ENCODE measurements around the gene IRF7. TPM values are rescaled to one million over a fixed set of nuclear protein-coding genes. Genes with fewer than 3 reads are reported as not detected.

The IRF7 gene
- total and polyA plus RNA-seq, 4 experiments from 2014 or later, result 20.8 to 76.6 (median 52.5) TPM

DNA sequence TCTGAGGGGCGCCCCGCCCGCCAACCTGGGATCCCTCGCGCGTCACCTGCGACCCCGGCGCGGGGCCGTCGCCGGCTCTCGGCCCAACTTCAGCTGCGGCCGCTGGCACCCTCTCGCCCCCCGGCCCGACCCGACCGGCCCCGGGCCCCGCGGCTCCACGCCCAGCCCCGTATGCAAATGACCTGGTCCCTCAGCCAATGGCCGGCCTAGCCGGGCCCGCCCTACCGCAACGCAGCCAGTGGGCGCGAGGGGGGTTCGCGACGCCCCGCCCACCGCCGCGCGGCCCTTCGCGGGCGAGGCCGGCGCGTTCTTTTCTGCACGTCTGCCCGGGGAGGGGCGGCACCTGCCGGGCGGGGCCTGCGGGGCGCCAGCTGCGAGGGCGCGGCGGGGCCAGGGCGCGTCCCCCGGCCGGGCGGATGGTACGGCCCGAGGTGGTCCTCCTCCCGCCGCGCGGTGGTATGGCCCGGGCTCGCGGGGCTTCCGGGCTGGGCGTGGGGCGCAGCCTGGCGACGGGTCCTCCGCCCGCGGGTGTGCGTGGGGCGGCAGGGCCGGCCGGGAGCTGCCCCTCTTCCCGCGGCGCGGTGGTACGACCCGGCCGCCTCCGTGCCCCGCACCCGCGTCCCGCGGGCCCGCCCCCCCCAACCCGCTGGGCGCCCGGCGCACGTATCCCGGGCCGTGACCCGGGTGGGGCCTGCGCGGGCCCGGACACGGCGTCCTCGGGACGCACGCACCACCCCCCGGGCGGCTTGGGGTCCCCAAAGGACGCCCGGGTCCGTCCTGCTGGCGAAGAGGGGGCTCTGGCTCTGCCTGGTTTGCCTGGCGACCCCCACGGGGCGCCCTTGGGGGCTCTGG lies 47.2 kb downstream of the IRF7 start:
- Histone ChIP-seq H3K27ac (ENCODE audit: low read depth, low read length) (peak overlapping the region; percentile 48), H3K9me3 (ENCODE audit: control insufficient read depth in 1 of 2, low read length in 2 of 2) (no peaks in the 10 kb centered on the region), H3K36me3 (ENCODE audit: insufficient read depth, low read length) (no peaks in the 10 kb centered on the region), H3K4me3 (ENCODE audit: low read length in 2 of 2) (peak overlapping the region in 1 of 2 donors; percentile 58), H3K27me3 (ENCODE audit: insufficient read depth, low read length) (no peaks in the 10 kb centered on the region), H3K4me1 (ENCODE audit: insufficient read depth, low read length) (peaks cover 15% of the 10 kb centered on the region)
- peak; percentile 90 to 97 (median 95) for DNase-seq
- intact Hi-C loops (cut with micrococcal nuclease), result loop anchor here (1.0 kb wide), 1 partner anchor 8 kb away; the partner anchor contains the start of genes LMNTD2 and RASSF7
- Mint-ChIP-seq H3K27ac (no peak overlapping the region), H3K36me3 (peaks cover 0 to 2% of the 10 kb centered on the region in 2 donors), H3K27me3 (no peaks in the 10 kb centered on the region), H3K4me1 (peaks cover 0 to 6% (median 5%) of the 10 kb centered on the region in 4 donors), H3K4me3 (peak overlapping the region; percentile 70 to 85 (median 76)), H3K9me3 (no peaks in the 10 kb centered on the region)
- POLR2A ChIA-PET (ENCODE audit: partially characterized antibody), result interaction anchor here (0.7 to 7.5 kb wide), 14 partner anchors 7 to 157 kb away, joined by 3 to 62 read pairs (median 6); partner anchors contain the start of genes DEAF1, HRAS, LMNTD2 and RNH1
- CTCF ChIA-PET (ENCODE audit: partially characterized antibody), result no interaction called here

DNA sequence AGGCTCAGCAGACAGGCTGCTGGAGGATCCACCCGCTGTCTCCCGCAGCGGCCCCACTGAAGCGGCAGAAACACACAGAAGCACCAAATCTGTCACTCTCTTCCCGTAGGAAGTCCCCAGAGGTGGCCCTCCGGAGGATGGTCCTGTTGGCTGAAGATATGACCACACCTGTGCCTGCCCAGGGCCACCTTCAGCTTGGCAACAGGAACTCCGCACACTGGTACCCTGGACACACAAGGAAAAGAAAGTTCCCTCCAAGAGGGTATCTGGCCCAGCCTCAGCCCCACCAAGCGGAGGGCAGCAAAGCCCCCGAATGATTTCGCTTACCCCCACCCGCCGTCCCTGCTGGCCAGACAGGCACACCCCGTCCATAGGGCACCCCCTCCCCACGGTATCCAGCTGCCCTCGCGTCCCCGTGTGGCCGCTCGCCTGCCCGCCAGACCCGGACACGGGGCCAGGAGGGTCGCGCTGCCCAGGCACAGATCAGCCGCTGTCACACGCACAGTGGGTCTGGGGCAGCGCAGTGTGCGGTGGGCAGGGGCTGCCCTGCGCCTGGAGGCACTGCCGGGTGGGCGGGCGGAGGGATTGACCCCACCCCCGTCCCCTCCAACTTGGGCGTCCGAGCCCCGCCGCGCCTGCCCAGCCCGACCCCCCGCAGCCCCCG lies 48.0 kb downstream of the IRF7 start:
- Histone ChIP-seq H3K27me3 (ENCODE audit: insufficient read depth, low read length) (no peaks in the 10 kb centered on the region), H3K4me1 (ENCODE audit: insufficient read depth, low read length) (peaks cover 11% of the 10 kb centered on the region), H3K9me3 (ENCODE audit: control insufficient read depth in 1 of 2, low read length in 2 of 2) (no peaks in the 10 kb centered on the region), H3K27ac (ENCODE audit: low read depth, low read length) (no peak overlapping the region), H3K4me3 (ENCODE audit: low read length in 2 of 2) (no peak overlapping the region), H3K36me3 (ENCODE audit: insufficient read depth, low read length) (no peaks in the 10 kb centered on the region)
- intact Hi-C loops (cut with micrococcal nuclease), result loop anchor here (1.0 kb wide), 1 partner anchor 7 kb away; the partner anchor contains the start of genes LMNTD2 and RASSF7
- CTCF ChIA-PET (ENCODE audit: partially characterized antibody), result no interaction called here
- DNase-seq, result peak in 2 of 5 donors; percentile 22 to 66
- no peaks in the 10 kb centered on the region for H3K27me3 Mint-ChIP-seq
- H3K4me3 Mint-ChIP-seq, result peak overlapping the region; percentile 61 to 77 (median 74)
- POLR2A ChIA-PET (ENCODE audit: partially characterized antibody), result interaction anchor here (1.0 to 7.5 kb wide), 12 partner anchors 8 to 158 kb away, joined by 3 to 62 read pairs (median 6); partner anchors contain the start of genes DEAF1, LMNTD2, LRRC56 and PHRF1
- peaks cover 0 to 4% of the 10 kb centered on the region in 2 donors for H3K36me3 Mint-ChIP-seq
- peak overlapping the region; percentile 74 to 93 (median 84) for H3K27ac Mint-ChIP-seq
- H3K4me1 Mint-ChIP-seq, result peaks cover 0 to 6% (median 5%) of the 10 kb centered on the region in 4 donors
- no peaks in the 10 kb centered on the region for H3K9me3 Mint-ChIP-seq

DNA sequence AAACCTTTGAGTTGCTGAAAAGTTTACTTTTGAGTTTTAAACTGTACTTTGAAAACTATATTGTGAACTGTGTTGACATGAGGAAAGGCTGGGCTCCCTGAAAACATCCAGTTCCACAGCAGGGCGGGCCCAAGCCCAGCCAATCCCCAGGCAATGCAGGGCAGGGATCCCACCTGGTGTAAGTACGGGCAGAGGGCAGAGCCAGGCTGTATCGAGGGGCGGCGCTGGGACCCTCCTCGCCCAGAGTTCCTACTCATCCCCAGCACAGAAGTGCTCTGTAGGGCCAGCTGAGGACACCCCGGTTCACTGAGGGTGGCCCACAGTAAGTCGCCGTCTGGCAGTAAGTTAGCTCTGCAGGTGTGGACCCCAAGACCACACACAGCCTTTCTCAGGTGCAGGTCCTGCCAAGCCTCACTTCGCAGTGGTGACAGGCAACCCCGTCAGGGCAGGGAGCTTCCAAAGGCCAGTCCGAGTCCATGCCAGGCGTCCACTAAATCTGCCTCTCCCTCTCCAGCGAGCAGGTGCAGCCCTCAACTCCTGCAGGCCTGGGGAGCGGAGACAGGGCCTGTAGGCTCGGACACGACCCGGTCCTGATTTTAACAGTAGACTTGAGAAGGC lies 48.6 kb downstream of the IRF7 start:
- intact Hi-C loops (cut with micrococcal nuclease), result no loop called here
- peak in 1 of 5 donors; percentile 30 for DNase-seq
- CTCF ChIA-PET (ENCODE audit: partially characterized antibody), result no interaction called here
- H3K4me3 ChIP-seq (ENCODE audit: low read length in 2 of 2), result no peak overlapping the region
- H3K9me3 Mint-ChIP-seq, result no peaks in the 10 kb centered on the region
- POLR2A ChIA-PET (ENCODE audit: partially characterized antibody), result interaction anchor here (1.0 to 7.5 kb wide), 8 partner anchors 8 to 159 kb away, joined by 3 to 62 read pairs (median 6); partner anchors contain the start of genes DEAF1, LRRC56, PHRF1 and TMEM80
- H3K9me3 ChIP-seq (ENCODE audit: control insufficient read depth in 1 of 2, low read length in 2 of 2), result no peaks in the 10 kb centered on the region
- no peaks in the 10 kb centered on the region for H3K36me3 ChIP-seq (ENCODE audit: insufficient read depth, low read length)
- no peaks in the 10 kb centered on the region for H3K27me3 ChIP-seq (ENCODE audit: insufficient read depth, low read length)
- H3K4me3 Mint-ChIP-seq, result peak overlapping the region; percentile 61 to 77 (median 74)
- peaks cover 0 to 4% of the 10 kb centered on the region in 2 donors for H3K36me3 Mint-ChIP-seq
- peaks cover 14% of the 10 kb centered on the region for H3K4me1 ChIP-seq (ENCODE audit: insufficient read depth, low read length)
- no peaks in the 10 kb centered on the region for H3K27me3 Mint-ChIP-seq
- H3K4me1 Mint-ChIP-seq, result peaks cover 0 to 6% (median 5%) of the 10 kb centered on the region in 4 donors
- H3K27ac ChIP-seq (ENCODE audit: low read depth, low read length), result no peak overlapping the region
- peak overlapping the region; percentile 74 to 93 (median 84) for H3K27ac Mint-ChIP-seq

DNA sequence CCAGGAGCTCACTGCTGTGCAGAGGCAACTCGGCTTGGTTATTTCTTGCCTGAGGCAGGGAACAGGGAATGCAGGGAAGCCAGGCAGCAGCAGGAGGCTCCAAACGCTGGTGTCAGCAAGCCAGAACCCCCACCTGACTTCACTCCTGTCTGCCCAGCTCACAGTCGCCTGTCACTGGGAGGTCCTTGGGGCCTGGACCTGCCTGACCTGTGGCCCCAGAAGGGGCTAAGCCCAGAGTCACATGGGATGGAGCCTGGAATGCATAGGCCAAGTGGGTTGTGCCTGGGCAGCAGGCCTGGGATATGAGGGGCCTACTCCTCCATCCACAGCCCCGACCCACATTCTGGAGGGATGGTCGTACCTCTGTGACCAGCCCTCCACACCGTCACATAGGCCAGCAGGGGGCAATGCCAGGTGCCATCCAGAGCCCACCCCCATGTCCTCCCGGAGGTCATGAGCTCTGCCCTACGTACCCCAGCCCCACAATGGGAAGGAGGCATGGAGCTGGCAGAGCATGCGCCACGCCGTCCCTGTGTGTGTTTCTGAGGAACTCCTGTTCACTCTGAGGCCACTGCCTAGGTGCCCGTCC lies 49.7 kb downstream of the IRF7 start:
- peak in 1 of 5 donors; percentile 34 for DNase-seq
- H3K9me3 ChIP-seq (ENCODE audit: control insufficient read depth in 1 of 2, low read length in 2 of 2), result no peaks in the 10 kb centered on the region
- Mint-ChIP-seq H3K4me3 (no peak overlapping the region), H3K27ac (peak overlapping the region in 2 of 7 donors; percentile 29 to 87), H3K27me3 (no peaks in the 10 kb centered on the region), H3K9me3 (no peaks in the 10 kb centered on the region), H3K4me1 (peaks cover 4 to 12% (median 10%) of the 10 kb centered on the region in 4 donors), H3K36me3 (peaks cover 0 to 6% of the 10 kb centered on the region in 2 donors)
- H3K4me3 ChIP-seq (ENCODE audit: low read length in 2 of 2), result no peak overlapping the region
- H3K27me3 ChIP-seq (ENCODE audit: insufficient read depth, low read length), result no peaks in the 10 kb centered on the region
- ChIA-PET CTCF (ENCODE audit: partially characterized antibody) (interaction anchor here (0.6 to 2.4 kb wide), 3 partner anchors 11 to 129 kb away, joined by 3 to 10 read pairs (median 4); partner anchors contain the start of genes DEAF1 and TMEM80), POLR2A (ENCODE audit: partially characterized antibody) (interaction anchor here (1.1 to 7.5 kb wide), 5 partner anchors 9 to 231 kb away, joined by 3 to 62 read pairs (median 4); partner anchors contain the start of genes HRAS and PHRF1)
- peaks cover 22% of the 10 kb centered on the region for H3K4me1 ChIP-seq (ENCODE audit: insufficient read depth, low read length)
- intact Hi-C loops (cut with micrococcal nuclease), result no loop called here
- no peaks in the 10 kb centered on the region for H3K36me3 ChIP-seq (ENCODE audit: insufficient read depth, low read length)
- no peak overlapping the region for H3K27ac ChIP-seq (ENCODE audit: low read depth, low read length)

DNA sequence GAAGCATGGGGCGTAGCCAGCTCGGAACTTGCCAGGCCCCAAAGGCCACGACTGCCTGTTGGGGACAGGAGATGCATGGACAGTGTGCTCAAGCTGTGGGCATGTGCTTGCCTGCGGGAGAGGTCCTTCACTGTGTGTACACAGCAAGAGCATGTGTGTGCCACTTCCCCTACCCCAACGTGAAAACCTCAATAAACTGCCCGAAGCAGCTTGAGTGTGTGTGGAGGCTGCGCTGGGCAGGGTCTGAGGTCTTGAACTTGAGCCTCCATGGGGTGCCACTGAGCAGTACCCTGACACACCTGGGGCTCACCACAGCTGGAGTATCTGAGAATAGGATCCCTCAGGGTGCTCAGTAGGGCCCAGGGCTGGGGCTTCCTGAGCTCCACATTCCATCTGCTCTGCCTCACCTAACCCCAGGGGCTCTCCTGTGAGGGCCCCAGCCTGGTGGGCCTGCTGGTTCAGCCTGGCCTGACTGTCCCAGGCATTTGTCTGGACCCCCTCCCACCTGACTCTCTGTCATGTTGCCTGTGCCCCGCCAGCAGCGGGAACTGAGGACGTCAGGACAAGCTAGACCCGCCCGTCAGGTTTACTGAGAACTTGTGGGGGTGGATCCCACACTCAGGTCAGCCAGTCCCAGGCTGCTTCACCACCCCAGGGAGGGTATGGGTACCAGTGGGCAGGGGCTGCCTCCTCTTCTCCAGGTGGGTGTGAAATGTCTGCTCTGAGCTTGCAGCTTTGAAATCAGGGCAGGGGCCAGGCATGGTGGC lies 51.8 kb downstream of the IRF7 start:
- ChIA-PET CTCF (ENCODE audit: partially characterized antibody) (interaction anchor here (2.4 kb wide), 1 partner anchor 9 kb away, joined by 10 read pairs; no protein-coding TSS in a partner anchor), POLR2A (ENCODE audit: partially characterized antibody) (interaction anchor here (7.1 to 7.5 kb wide), 2 partner anchors 9 to 12 kb away, joined by 56 to 62 read pairs; partner anchors contain the start of gene PHRF1)
- Mint-ChIP-seq H3K4me3 (peak overlapping the region in 2 of 8 donors; percentile 29 to 35), H3K27ac (peak overlapping the region in 2 of 7 donors; percentile 52 to 68), H3K9me3 (no peaks in the 10 kb centered on the region), H3K36me3 (peaks cover 0 to 6% of the 10 kb centered on the region in 2 donors), H3K27me3 (no peaks in the 10 kb centered on the region), H3K4me1 (peaks cover 8 to 21% (median 15%) of the 10 kb centered on the region in 4 donors)
- Histone ChIP-seq H3K27ac (ENCODE audit: low read depth, low read length) (no peak overlapping the region), H3K36me3 (ENCODE audit: insufficient read depth, low read length) (no peaks in the 10 kb centered on the region), H3K9me3 (ENCODE audit: control insufficient read depth in 1 of 2, low read length in 2 of 2) (no peaks in the 10 kb centered on the region), H3K27me3 (ENCODE audit: insufficient read depth, low read length) (no peaks in the 10 kb centered on the region), H3K4me1 (ENCODE audit: insufficient read depth, low read length) (peaks cover 23% of the 10 kb centered on the region), H3K4me3 (ENCODE audit: low read length in 2 of 2) (no peak overlapping the region)
- intact Hi-C loops (cut with micrococcal nuclease), result no loop called here
- DNase-seq, result peak in 1 of 5 donors; percentile 21
